OCI-LY3 (cell line): Measurements from ENCODE around the gene RAX2.

ENCODE experiments used
- EZH2phosphoT487 ChIP-seq: fragments of 200-600 bp; shearing (Covaris generic); IDR thresholded peaks from 2 replicates; pipeline ENCODE4 v1.6.1; 2018; ENCODE audit warnings: antibody characterized with exemption, mixed run types, low read depth
- TF ChIP-seq, protein P1 (sequence below): fragments of 200-600, 300-600 bp; sonication (generic); IDR thresholded peaks from 2 replicates; pipeline ENCODE4 v1.5.1; 2014; ENCODE audit warnings: antibody characterized with exemption, low read length, low read depth

GRCh38 chr19:3762130-3762473 is 9.9 kb downstream of the RAX2 start:
- TF ChIP-seq, protein P1, sequence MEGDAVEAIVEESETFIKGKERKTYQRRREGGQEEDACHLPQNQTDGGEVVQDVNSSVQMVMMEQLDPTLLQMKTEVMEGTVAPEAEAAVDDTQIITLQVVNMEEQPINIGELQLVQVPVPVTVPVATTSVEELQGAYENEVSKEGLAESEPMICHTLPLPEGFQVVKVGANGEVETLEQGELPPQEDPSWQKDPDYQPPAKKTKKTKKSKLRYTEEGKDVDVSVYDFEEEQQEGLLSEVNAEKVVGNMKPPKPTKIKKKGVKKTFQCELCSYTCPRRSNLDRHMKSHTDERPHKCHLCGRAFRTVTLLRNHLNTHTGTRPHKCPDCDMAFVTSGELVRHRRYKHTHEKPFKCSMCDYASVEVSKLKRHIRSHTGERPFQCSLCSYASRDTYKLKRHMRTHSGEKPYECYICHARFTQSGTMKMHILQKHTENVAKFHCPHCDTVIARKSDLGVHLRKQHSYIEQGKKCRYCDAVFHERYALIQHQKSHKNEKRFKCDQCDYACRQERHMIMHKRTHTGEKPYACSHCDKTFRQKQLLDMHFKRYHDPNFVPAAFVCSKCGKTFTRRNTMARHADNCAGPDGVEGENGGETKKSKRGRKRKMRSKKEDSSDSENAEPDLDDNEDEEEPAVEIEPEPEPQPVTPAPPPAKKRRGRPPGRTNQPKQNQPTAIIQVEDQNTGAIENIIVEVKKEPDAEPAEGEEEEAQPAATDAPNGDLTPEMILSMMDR: no peak
- no peak for TF ChIP-seq EZH2phosphoT487
